ENCODE measurements around the gene PRRG3.

PRRG3 gene

GRCh38 chrX:151736685-151737084, 41.4 kb downstream of the PRRG3 start:
- no peak overlapping the region for H3K27ac Mint-ChIP-seq
- H3K36me3 Mint-ChIP-seq (ENCODE audit: low read depth), result no peaks in the 10 kb centered on the region
- DNase-seq, result no peak
- no peak overlapping the region for H3K4me3 Mint-ChIP-seq
- peaks cover 57% of the 10 kb centered on the region for H3K9me3 Mint-ChIP-seq
- peaks cover 15% of the 10 kb centered on the region for H3K27me3 Mint-ChIP-seq (ENCODE audit: low read depth, poor library complexity)
- no peak for TF ChIP-seq CTCF (IDR thresholded peaks at IDR 0.05)
- no peaks in the 10 kb centered on the region for H3K4me1 Mint-ChIP-seq

GRCh38 chrX:151737494-151737893, 42.2 kb downstream of the PRRG3 start:
- peaks cover 57% of the 10 kb centered on the region for H3K9me3 Mint-ChIP-seq
- no peaks in the 10 kb centered on the region for H3K36me3 Mint-ChIP-seq (ENCODE audit: low read depth)
- no peaks in the 10 kb centered on the region for H3K4me1 Mint-ChIP-seq
- no peak overlapping the region for H3K27ac Mint-ChIP-seq
- peaks cover 11% of the 10 kb centered on the region for H3K27me3 Mint-ChIP-seq (ENCODE audit: low read depth, poor library complexity)
- no peak for DNase-seq
- no peak for TF ChIP-seq CTCF (IDR thresholded peaks at IDR 0.05)
- H3K4me3 Mint-ChIP-seq, result no peak overlapping the region

- peaks cover 5% of the 10 kb centered on the region for H3K27me3 Mint-ChIP-seq (ENCODE audit: low read depth, poor library complexity)
- DNase-seq, result no peak
- H3K4me3 Mint-ChIP-seq, result no peak overlapping the region
- H3K4me1 Mint-ChIP-seq, result no peaks in the 10 kb centered on the region
- TF ChIP-seq CTCF (IDR thresholded peaks at IDR 0.05), result no peak
- H3K27ac Mint-ChIP-seq, result no peak overlapping the region
- H3K9me3 Mint-ChIP-seq, result peaks cover 64% of the 10 kb centered on the region
- no peaks in the 10 kb centered on the region for H3K36me3 Mint-ChIP-seq (ENCODE audit: low read depth)
These were observed 43.5 kb downstream of the PRRG3 start for GRCh38 chrX:151738751-151739150.

- Mint-ChIP-seq H3K9me3 (peaks cover 63% of the 10 kb centered on the region), H3K36me3 (ENCODE audit: low read depth) (no peaks in the 10 kb centered on the region), H3K4me3 (no peak overlapping the region), H3K4me1 (no peaks in the 10 kb centered on the region), H3K27ac (no peak overlapping the region), H3K27me3 (ENCODE audit: low read depth, poor library complexity) (peaks cover 5% of the 10 kb centered on the region)
- no peak for TF ChIP-seq CTCF (IDR thresholded peaks at IDR 0.05)
- no peak for DNase-seq
These were observed 46.3 kb downstream of the PRRG3 start for GRCh38 chrX:151741606-151742005.

GRCh38 chrX:151742311-151742710, 47.1 kb downstream of the PRRG3 start:
- Mint-ChIP-seq H3K4me3 (no peak overlapping the region), H3K4me1 (no peaks in the 10 kb centered on the region), H3K9me3 (peaks cover 64% of the 10 kb centered on the region), H3K27me3 (ENCODE audit: low read depth, poor library complexity) (peaks cover 7% of the 10 kb centered on the region), H3K36me3 (ENCODE audit: low read depth) (no peaks in the 10 kb centered on the region), H3K27ac (no peak overlapping the region)
- TF ChIP-seq CTCF (IDR thresholded peaks at IDR 0.05), result no peak
- DNase-seq, result no peak

- H3K4me1 Mint-ChIP-seq, result peaks cover 4% of the 10 kb centered on the region
- no peak for TF ChIP-seq CTCF (IDR thresholded peaks at IDR 0.05)
- no peak overlapping the region for H3K4me3 Mint-ChIP-seq
- no peaks in the 10 kb centered on the region for H3K36me3 Mint-ChIP-seq (ENCODE audit: low read depth)
- no peak overlapping the region for H3K27ac Mint-ChIP-seq
- peaks cover 61% of the 10 kb centered on the region for H3K9me3 Mint-ChIP-seq
- H3K27me3 Mint-ChIP-seq (ENCODE audit: low read depth, poor library complexity), result peaks cover 8% of the 10 kb centered on the region
- DNase-seq, result no peak
These were observed 48.6 kb downstream of the PRRG3 start for GRCh38 chrX:151743651-151744470.

All from nephron progenitor cell (in vitro differentiated cells).